Measurements from ENCODE around the gene ZNF552. TPM values are rescaled to one million over a fixed set of nuclear protein-coding genes. Genes with fewer than 3 reads are reported as not detected.
"Not testable (repeated sequence)": the region's sequence is repeated elsewhere in the genome, so short reads cannot be mapped to it uniquely, and the experiment has no call there.

ZNF552 gene
- total RNA-seq, 1 experiment from 2014 or later, result 9.3 TPM

DNA sequence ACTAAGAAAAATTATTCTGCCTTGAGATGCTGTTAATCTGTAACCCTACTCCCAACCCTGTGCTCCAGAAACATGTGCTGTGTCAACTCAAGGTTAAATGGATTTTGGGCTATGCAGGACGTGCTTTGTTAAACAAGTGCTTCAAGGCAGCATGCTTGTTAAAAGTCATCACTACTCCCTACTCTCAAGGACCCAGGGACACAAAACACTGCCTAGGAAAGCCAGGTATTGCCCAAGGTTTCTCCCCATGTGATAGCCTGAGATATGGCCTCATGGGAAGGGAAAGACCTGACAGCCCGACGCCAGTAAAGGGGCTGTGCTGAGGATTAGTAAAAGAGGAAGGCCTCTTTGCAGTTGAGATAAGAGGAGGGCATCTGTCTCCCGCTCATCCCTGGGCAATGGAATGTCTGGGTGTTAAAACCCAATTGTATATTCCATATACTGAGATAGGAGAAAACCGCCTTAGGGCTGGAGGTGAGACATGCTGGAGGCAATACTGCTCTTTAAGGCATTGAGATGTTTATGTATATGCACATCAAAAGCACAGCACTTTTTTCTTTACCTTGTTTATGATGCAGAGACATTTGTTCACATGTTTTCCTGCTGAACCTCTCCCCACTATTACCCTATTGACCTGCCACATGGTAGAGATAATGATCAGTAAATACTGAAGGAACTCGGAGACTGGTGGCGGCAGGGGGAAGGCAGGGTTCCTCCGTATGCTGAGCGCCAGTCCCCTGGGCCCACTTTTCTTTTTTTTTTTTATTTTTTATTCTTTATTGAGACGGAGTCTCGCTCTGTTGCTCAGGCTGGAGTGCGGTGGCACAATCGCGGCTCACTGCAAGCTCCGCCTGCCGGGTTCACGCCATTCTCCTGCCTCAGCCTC is 4.1 kb downstream of the ZNF552 start:
- DNase-seq; H3K27me3 ChIP-seq (ENCODE audit: control insufficient read depth, insufficient read depth, low read length); H3K4me3 ChIP-seq (ENCODE audit: insufficient read depth, low read depth, low read length): not testable (repeated sequence)
- peaks cover 15% of the 10 kb centered on the region for H3K36me3 ChIP-seq (replicated peaks; ENCODE audit: control insufficient read depth, insufficient read depth, low read length)

DNA sequence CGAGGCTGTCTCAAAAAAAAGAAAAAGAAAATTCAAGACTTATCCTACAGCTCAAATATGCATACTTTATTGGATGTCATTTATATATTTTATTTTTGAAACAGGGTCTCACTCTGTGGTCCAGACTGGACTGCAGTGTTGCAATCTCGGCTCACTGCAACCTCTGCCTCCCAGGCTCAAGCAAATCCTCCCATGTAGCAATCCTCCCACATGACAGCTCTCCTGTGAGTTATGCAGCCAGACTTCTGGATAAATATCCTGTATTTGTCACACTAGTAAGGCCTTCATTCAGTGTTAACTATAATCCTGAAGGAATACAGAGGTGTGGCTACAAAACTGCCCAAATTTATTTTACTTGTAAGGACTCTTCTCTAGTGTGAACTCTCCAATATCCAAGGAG is 7.2 kb downstream of the ZNF552 start:
- Histone ChIP-seq H3K27me3 (ENCODE audit: control insufficient read depth, insufficient read depth, low read length) (no peaks in the 10 kb centered on the region), H3K36me3 (replicated peaks; ENCODE audit: control insufficient read depth, insufficient read depth, low read length) (peaks cover 13% of the 10 kb centered on the region), H3K4me3 (ENCODE audit: insufficient read depth, low read depth, low read length) (no peak overlapping the region)
- no peak for DNase-seq

DNA sequence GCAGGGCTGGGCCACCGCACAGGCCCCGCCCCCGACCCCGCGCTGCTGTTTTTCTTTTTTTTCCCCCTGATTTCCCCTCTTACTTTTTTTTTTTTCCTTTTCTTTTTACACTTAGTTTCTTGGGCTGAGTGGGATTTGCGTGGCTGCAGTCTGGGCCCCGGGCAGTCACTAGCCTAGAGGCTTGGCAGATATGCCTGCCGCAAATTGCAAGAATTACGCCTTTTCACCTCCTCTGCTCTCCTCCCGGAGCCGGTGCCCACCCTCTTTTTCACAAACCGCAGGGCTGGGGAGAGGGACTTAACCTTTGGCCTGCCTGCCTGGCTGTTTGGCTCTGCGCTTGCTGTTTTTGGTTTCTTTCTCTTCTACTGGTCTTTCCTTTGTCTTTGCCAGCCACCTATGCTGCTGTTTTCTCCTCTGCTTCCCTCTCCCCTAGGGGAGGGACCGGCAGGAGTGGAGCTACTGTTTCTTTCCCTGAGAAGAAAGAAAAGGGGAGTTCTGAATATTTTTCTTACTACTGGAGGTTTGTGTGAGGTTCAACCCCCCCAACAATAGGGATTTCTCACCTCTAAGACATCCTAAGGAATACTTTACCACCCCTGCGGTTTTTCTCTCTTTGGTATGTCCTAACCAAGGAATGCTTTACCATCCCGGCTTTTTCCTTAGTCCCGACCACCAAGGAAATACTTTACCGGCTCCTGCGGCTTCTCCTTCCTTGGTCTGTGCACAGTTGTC is 11.0 kb downstream of the ZNF552 start:
- Histone ChIP-seq H3K4me3 (ENCODE audit: insufficient read depth, low read depth, low read length) (peak overlapping the region; percentile 46), H3K36me3 (replicated peaks; ENCODE audit: control insufficient read depth, insufficient read depth, low read length) (peaks cover 8% of the 10 kb centered on the region), H3K27me3 (ENCODE audit: control insufficient read depth, insufficient read depth, low read length) (no peaks in the 10 kb centered on the region)
- DNase-seq, result peak; percentile 74

DNA sequence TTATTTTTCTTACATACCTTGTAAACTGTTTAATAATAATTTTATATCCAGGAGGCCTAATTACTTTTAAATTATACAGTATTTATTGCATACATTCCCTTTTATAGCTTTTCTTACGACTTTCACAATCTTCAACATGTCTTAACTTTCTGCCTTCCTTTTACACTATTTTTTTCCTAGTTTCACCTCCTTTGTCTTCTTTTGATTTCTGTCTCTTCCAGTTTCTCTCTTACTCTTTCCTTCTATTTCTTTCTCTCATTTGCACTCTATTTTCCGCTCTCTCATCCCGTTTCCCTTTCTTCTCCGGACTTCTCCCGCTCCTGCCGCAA is 11.5 kb downstream of the ZNF552 start:
- no peaks in the 10 kb centered on the region for H3K27me3 ChIP-seq (ENCODE audit: control insufficient read depth, insufficient read depth, low read length)
- DNase-seq, result no peak
- peaks cover 5% of the 10 kb centered on the region for H3K36me3 ChIP-seq (replicated peaks; ENCODE audit: control insufficient read depth, insufficient read depth, low read length)
- H3K4me3 ChIP-seq (ENCODE audit: insufficient read depth, low read depth, low read length), result peak overlapping the region; percentile 46

GRCh38 chr19:57802269-57802668 is 12.4 kb downstream of the ZNF552 start:
- Histone ChIP-seq H3K4me3 (ENCODE audit: insufficient read depth, low read depth, low read length) (no peak overlapping the region), H3K27me3 (ENCODE audit: control insufficient read depth, insufficient read depth, low read length) (no peaks in the 10 kb centered on the region), H3K36me3 (replicated peaks; ENCODE audit: control insufficient read depth, insufficient read depth, low read length) (no peaks in the 10 kb centered on the region; the same call in 1 of the 2 replicates)
- DNase-seq, result peak; percentile 38

GRCh38 chr19:57800696-57801095 is 14.0 kb downstream of the ZNF552 start:
- H3K27me3 ChIP-seq (ENCODE audit: control insufficient read depth, insufficient read depth, low read length), result no peaks in the 10 kb centered on the region
- no peak for DNase-seq
- no peak overlapping the region for H3K4me3 ChIP-seq (ENCODE audit: insufficient read depth, low read depth, low read length)
- no peaks in the 10 kb centered on the region; the same call in 1 of the 2 replicates for H3K36me3 ChIP-seq (replicated peaks; ENCODE audit: control insufficient read depth, insufficient read depth, low read length)

- H3K36me3 ChIP-seq (replicated peaks; ENCODE audit: control insufficient read depth, insufficient read depth, low read length); H3K4me3 ChIP-seq (ENCODE audit: insufficient read depth, low read depth, low read length); H3K27me3 ChIP-seq (ENCODE audit: control insufficient read depth, insufficient read depth, low read length); DNase-seq: not testable (repeated sequence)
Measured at GRCh38 chr19:57796580-57796979, 18.1 kb downstream of the ZNF552 start.

DNA sequence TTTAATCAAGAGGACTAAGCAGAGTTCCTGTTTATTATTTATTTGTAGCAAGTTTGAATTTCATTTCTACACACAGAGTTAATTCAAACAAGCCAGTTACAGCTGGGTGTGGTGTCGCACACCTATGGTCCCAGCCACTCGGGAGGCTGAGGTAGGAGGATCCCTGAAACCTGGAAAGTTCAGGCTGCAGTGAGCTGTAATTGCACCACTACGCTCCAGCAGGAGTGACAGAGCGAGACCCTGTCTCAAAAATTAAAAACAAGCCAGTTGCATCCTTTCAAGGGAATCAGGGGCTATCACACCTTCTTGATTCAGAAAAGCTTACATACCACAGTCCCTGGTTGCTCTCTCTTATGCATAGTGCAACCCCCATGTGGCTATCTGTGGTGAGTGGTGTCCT is 25.4 kb downstream of the ZNF552 start:
- peaks cover 2% of the 10 kb centered on the region for H3K36me3 ChIP-seq (replicated peaks; ENCODE audit: control insufficient read depth, insufficient read depth, low read length)
- H3K4me3 ChIP-seq (ENCODE audit: insufficient read depth, low read depth, low read length), result no peak overlapping the region
- H3K27me3 ChIP-seq (ENCODE audit: control insufficient read depth, insufficient read depth, low read length), result no peaks in the 10 kb centered on the region
- peak; percentile 2 for DNase-seq

DNA sequence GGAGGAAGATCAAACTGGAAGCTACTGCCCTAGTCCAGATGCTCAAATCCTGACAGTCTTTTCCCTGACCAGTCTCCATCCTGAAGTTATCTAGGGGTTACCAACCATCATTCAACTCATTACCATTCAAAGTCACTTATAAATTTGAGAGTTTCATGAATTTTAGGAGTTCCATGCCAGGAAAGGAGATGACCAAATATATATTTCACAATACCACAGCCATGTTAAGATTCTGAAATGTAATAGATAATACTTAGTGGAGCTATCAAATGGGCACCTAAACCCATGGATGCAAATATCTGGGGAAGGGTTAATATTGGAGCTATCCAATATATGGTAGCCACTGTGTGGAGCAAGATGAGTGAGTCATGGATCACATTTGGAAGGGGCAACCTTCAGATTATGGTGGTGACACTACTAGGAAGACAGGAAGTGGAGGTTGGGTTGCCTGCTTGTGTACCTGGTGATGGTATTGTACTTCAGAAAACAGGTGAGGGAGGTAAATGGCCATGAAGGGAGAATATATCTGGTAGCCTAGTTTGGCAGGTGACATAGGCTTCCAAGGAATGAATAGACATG is 26.5 kb downstream of the ZNF552 start:
- H3K4me3 ChIP-seq (ENCODE audit: insufficient read depth, low read depth, low read length), result no peak overlapping the region

DNA sequence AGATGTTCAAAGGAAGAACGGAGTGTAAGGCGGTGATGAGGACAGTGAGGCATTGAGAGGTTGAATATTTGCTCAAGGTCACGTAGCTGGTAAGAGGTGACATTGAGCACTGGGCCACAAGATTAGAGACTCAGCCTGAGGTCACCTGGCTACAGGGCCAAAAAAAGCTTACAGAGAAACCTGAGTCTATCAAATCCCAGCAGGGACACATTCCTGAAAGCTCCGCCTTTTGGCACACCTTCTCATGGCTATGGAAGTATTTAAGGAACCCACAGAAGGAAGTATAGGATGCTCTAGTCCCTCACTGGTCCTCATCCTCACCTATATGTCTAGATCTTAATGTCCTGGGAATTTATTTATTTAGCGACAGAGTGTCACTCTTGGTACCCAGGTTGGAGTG is 27.8 kb downstream of the ZNF552 start:
- H3K27me3 ChIP-seq (ENCODE audit: control insufficient read depth, insufficient read depth, low read length), result no peaks in the 10 kb centered on the region
- peaks cover 2% of the 10 kb centered on the region for H3K36me3 ChIP-seq (replicated peaks; ENCODE audit: control insufficient read depth, insufficient read depth, low read length)
- no peak overlapping the region for H3K4me3 ChIP-seq (ENCODE audit: insufficient read depth, low read depth, low read length)
- DNase-seq, result peak; percentile 44

More for the DNA sequence above, 26.5 kb downstream of the ZNF552 start:
- Histone ChIP-seq H3K27me3 (ENCODE audit: control insufficient read depth, insufficient read depth, low read length) (no peaks in the 10 kb centered on the region), H3K36me3 (replicated peaks; ENCODE audit: control insufficient read depth, insufficient read depth, low read length) (peaks cover 2% of the 10 kb centered on the region)
- peak; percentile 2 for DNase-seq

GRCh38 chr19:57786286-57786685 is 28.4 kb downstream of the ZNF552 start:
- DNase-seq, result peak; percentile 59
- Histone ChIP-seq H3K4me3 (ENCODE audit: insufficient read depth, low read depth, low read length) (no peak overlapping the region), H3K36me3 (replicated peaks; ENCODE audit: control insufficient read depth, insufficient read depth, low read length) (peaks cover 2% of the 10 kb centered on the region), H3K27me3 (ENCODE audit: control insufficient read depth, insufficient read depth, low read length) (no peaks in the 10 kb centered on the region)

DNA sequence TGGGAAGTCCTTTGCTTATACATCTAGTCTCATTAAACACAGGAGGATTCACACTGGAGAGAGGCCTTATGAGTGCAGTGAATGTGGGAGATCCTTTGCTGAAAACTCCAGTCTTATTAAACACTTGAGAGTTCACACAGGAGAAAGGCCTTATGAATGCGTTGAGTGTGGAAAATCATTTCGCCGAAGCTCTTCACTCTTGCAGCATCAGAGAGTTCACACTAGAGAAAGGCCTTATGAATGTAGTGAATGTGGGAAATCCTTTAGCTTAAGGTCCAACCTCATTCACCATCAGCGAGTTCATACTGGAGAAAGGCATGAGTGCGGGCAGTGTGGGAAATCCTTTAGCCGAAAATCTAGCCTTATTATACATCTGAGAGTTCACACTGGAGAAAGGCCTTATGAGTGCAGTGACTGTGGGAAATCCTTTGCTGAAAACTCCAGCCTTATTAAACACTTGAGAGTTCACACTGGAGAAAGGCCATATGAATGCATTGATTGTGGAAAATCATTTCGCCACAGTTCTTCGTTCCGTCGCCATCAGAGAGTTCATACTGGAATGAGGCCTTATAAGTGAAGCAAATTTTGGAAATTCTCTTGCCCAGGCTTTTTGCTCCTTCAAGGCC is 35.4 kb downstream of the ZNF552 start:
- peaks cover 19% of the 10 kb centered on the region for H3K36me3 ChIP-seq (replicated peaks; ENCODE audit: control insufficient read depth, insufficient read depth, low read length)
- DNase-seq, result no peak
- H3K4me3 ChIP-seq (ENCODE audit: insufficient read depth, low read depth, low read length), result no peak overlapping the region
- no peaks in the 10 kb centered on the region for H3K27me3 ChIP-seq (ENCODE audit: control insufficient read depth, insufficient read depth, low read length)

- no peak overlapping the region for H3K4me3 ChIP-seq (ENCODE audit: insufficient read depth, low read depth, low read length)
- DNase-seq, result no peak
- H3K36me3 ChIP-seq (replicated peaks; ENCODE audit: control insufficient read depth, insufficient read depth, low read length), result peaks cover 21% of the 10 kb centered on the region
- no peaks in the 10 kb centered on the region for H3K27me3 ChIP-seq (ENCODE audit: control insufficient read depth, insufficient read depth, low read length)
Measured at GRCh38 chr19:57778336-57778735, 36.4 kb downstream of the ZNF552 start.

DNA sequence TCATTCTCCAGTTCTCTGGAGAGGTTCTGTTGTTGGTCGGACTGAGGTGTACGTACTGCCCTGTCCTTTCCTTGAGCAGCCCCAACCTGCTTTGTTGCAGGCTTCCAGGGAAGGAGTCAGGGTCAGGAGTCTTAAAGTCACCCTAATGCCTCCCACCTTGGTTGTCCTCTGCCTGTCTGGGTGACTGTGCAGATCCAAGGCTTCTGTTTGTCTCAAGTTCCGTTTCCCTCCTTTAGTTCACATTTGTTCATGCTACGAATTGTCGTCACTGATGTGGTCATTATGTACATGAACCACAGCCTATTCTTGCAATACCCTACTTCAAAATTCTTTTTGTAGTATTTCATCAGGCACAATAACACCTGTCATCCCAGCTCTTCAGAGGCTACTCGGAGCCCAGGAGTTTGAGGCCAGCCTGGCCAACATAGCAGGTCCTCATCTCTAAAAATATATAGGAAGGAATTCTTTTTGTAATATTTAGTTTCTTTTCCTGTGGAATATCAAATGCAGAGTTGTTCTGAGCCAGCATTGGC is 37.9 kb downstream of the ZNF552 start:
- Histone ChIP-seq H3K27me3 (ENCODE audit: control insufficient read depth, insufficient read depth, low read length) (no peaks in the 10 kb centered on the region), H3K4me3 (ENCODE audit: insufficient read depth, low read depth, low read length) (no peak overlapping the region), H3K36me3 (replicated peaks; ENCODE audit: control insufficient read depth, insufficient read depth, low read length) (peaks cover 21% of the 10 kb centered on the region)
- DNase-seq, result no peak

Measured in H7 (cell line).